ENCODE results near the gene LBH.

GRCh38 chr2:30206461-30207430 lies 24.6 kb upstream of the LBH start:
- no peak for TF ChIP-seq POLR2A (IDR thresholded peaks at IDR 0.05; ENCODE audit: low read depth, low read length)
- TF ChIP-seq SPI1 (IDR thresholded peaks at IDR 0.05; ENCODE audit: low read depth, low read length), result no peak

Measured in GM12891 (cell line).